DOHH2 (cell line): ENCODE results near the gene TBRG1.

Experiments
- EZH2phosphoT487 ChIP-seq: fragments of 200-600 bp; sonication (generic); IDR thresholded peaks from 2 replicates; pipeline ENCODE4 v1.6.1; 2017; ENCODE audit warnings: borderline replicate concordance, mild to moderate bottlenecking, antibody characterized with exemption, low read length, moderate library complexity, mixed read lengths
- TF ChIP-seq, protein P1 (sequence below): fragments of 200-600 bp; sonication (generic); IDR thresholded peaks from one replicate; pipeline ENCODE4 v1.5.1; 2014; ENCODE audit warnings: antibody characterized with exemption, mild to moderate bottlenecking, low read depth, low read length; ENCODE audit not compliant: poor library complexity, severe bottlenecking

- TF ChIP-seq, protein P1, sequence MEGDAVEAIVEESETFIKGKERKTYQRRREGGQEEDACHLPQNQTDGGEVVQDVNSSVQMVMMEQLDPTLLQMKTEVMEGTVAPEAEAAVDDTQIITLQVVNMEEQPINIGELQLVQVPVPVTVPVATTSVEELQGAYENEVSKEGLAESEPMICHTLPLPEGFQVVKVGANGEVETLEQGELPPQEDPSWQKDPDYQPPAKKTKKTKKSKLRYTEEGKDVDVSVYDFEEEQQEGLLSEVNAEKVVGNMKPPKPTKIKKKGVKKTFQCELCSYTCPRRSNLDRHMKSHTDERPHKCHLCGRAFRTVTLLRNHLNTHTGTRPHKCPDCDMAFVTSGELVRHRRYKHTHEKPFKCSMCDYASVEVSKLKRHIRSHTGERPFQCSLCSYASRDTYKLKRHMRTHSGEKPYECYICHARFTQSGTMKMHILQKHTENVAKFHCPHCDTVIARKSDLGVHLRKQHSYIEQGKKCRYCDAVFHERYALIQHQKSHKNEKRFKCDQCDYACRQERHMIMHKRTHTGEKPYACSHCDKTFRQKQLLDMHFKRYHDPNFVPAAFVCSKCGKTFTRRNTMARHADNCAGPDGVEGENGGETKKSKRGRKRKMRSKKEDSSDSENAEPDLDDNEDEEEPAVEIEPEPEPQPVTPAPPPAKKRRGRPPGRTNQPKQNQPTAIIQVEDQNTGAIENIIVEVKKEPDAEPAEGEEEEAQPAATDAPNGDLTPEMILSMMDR: no peak
- TF ChIP-seq EZH2phosphoT487: no peak
Measured at GRCh38 chr11:124639186-124639585, 16.5 kb downstream of the TBRG1 start.
